AG09309 (cell line): ENCODE results near the gene CEBPG.

Experiments used
- DNase-seq: peaks from one replicate; pipeline ENCODE4 v3.0.0-alpha.2; 2010; ENCODE audit warnings: low read depth
- H3K4me3 ChIP-seq: 2 replicates; pipeline ENCODE4 v1.5.1; 2011; ENCODE audit warnings: mild to moderate bottlenecking, low read depth, low read length, moderate library complexity; ENCODE audit not compliant: control insufficient read depth
- TF ChIP-seq, protein P1 (sequence below): IDR thresholded peaks from 2 replicates; pipeline ENCODE4 v1.5.1; 2011; ENCODE audit warnings: mild to moderate bottlenecking, low read depth, low read length, inconsistent platforms; ENCODE audit not compliant: insufficient read depth, control insufficient read depth; ENCODE audit errors: missing control alignments

CEBPG gene

GRCh38 chr19:33333642-33334041 lies 39.9 kb upstream of the CEBPG start:
- DNase-seq = no peak
- no peak overlapping the region for H3K4me3 ChIP-seq
- TF ChIP-seq, protein P1, sequence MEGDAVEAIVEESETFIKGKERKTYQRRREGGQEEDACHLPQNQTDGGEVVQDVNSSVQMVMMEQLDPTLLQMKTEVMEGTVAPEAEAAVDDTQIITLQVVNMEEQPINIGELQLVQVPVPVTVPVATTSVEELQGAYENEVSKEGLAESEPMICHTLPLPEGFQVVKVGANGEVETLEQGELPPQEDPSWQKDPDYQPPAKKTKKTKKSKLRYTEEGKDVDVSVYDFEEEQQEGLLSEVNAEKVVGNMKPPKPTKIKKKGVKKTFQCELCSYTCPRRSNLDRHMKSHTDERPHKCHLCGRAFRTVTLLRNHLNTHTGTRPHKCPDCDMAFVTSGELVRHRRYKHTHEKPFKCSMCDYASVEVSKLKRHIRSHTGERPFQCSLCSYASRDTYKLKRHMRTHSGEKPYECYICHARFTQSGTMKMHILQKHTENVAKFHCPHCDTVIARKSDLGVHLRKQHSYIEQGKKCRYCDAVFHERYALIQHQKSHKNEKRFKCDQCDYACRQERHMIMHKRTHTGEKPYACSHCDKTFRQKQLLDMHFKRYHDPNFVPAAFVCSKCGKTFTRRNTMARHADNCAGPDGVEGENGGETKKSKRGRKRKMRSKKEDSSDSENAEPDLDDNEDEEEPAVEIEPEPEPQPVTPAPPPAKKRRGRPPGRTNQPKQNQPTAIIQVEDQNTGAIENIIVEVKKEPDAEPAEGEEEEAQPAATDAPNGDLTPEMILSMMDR = no peak

DNA sequence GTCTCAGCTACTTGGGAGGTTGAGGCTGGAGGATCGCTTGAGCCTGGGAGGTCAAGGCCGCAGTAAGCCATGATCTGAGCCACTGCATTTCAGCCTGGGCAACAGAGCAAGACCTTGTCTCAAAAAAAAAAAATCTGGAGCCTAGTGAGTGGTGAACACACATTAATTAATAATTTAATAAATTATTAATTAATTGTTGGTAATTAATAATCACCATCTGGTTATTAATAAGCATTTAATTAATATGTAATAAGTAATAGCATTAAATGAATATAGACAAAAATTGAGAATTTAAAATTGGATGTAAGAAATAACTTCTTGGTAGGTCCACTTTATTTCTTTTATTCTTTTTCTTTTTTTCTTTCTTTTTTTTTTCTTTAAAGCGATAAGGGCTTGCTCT lies 39.2 kb upstream of the CEBPG start:
- TF ChIP-seq, protein P1 = no peak
- no peak overlapping the region for H3K4me3 ChIP-seq
- no peak for DNase-seq

- DNase-seq = no peak
- TF ChIP-seq, protein P1 = no peak
- no peak overlapping the region for H3K4me3 ChIP-seq
These were observed 38.1 kb upstream of the CEBPG start for GRCh38 chr19:33335446-33335845.

GRCh38 chr19:33339016-33339984 lies 34.2 kb upstream of the CEBPG start:
- DNase-seq = no peak
- TF ChIP-seq, protein P1 = no peak
- H3K4me3 ChIP-seq = no peak overlapping the region

DNA sequence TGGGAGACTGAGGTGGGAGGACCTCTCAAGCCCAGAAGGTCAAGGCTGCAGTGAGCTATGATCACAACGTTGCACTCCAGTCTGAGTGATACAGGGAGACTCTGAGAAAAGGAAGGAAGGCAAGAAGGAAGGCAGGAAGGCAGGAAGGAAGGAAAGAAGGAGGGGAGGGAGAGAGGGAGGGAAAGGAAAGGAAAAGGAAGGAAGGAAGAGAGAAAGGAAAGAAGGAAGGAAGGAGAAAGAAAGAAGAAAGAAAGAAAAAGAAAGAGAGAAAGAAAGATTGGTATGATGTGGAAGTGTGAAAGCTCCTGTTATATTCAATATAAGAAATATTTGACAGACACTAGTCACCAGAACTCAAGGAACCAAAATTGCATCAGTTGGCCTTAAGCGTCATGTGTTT lies 32.5 kb upstream of the CEBPG start:
- no peak overlapping the region for H3K4me3 ChIP-seq
- no peak for DNase-seq
- TF ChIP-seq, protein P1 = no peak

DNA sequence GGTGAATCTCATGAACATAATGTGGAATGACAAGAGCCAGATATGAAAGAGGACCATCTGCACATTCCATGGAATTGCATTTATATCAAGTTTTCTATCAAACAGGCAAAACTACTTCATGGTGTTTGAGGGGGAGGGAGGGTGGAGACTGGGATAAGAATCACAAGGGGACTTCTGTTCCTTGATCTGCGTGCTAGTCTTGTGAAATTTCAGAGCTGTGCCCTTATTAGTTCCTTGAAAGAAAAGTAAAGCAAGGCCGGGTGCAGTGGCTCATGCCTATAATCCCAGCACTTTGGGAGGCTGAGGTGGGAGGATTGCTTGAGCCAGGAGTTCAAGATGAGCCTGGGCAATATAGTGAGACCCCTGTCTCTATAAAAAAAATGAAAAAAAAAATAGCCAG lies 30.2 kb upstream of the CEBPG start:
- TF ChIP-seq, protein P1 = no peak
- H3K4me3 ChIP-seq = no peak overlapping the region
- no peak for DNase-seq
